ENCODE results near the gene IGF2R.

DNA sequence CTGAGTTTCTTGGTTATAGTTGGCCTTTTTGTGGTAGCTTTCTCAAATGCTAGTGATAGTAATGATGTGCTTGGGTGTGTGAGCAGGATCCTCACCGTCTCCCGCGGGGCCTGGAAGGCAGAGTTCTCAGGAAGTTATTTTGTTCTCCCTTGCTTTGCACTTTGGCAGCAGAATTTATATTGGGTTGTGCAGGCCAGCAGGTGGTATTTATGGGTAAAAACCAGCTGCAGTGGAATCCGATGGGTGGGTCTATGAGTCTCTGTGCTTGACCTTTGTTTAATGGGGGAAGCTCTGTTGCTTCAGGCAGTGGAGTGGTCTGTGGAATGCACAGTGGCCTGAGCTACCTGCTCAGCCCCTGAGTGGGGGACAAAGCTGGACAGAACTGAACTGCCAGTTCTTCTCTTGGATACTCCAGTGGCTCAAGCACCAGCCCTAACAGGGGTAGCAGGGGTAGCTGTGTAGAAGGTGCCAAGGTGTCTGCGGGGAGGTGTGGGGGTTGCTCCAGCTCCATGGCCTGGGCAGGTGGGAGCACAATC lies 27.3 kb downstream of the IGF2R start:
- TF ChIP-seq CTCF (IDR thresholded peaks at IDR 0.05) = no peak
- TF ChIP-seq EZH2 (IDR thresholded peaks at IDR 0.05; ENCODE audit: borderline replicate concordance, insufficient read depth, low read depth, low read length, poor library complexity, severe bottlenecking) = no peak
